ENCODE data around the gene DDX27.

DDX27 gene

GRCh38 chr20:49219091-49219923 is at the start of gene DDX27:
Gene DDX27, plus strand, starts transcription at chr20:49219416. Its CDS starts 33 bp downstream, at chr20:49219449.
- no peak for TF ChIP-seq CTCF (IDR thresholded peaks at IDR 0.05; ENCODE audit: low read depth, low read length, missing control alignments)
- H3K4me3 ChIP-seq (ENCODE audit: low read depth, low read length) = peak within 1 kb of the TSS; percentile 84
- DNase-seq (ENCODE audit: low read depth) = peak; percentile 98
- in situ Hi-C loops (cut with HindIII; ENCODE audit: low sequenced_read_pairs) = no loop called here

- in situ Hi-C loops (cut with HindIII; ENCODE audit: low sequenced_read_pairs) = no loop called here
- H3K4me3 ChIP-seq (ENCODE audit: low read depth, low read length) = no peak overlapping the region
- no peak for DNase-seq (ENCODE audit: low read depth)
- no peak for TF ChIP-seq CTCF (IDR thresholded peaks at IDR 0.05; ENCODE audit: low read depth, low read length, missing control alignments)
Observed at GRCh38 chr20:49169547-49169946, 49.7 kb upstream of the DDX27 start.

GRCh38 chr20:49170714-49171113 is 48.5 kb upstream of the DDX27 start:
- DNase-seq (ENCODE audit: low read depth) = no peak
- no peak overlapping the region for H3K4me3 ChIP-seq (ENCODE audit: low read depth, low read length)
- TF ChIP-seq CTCF (IDR thresholded peaks at IDR 0.05; ENCODE audit: low read depth, low read length, missing control alignments) = no peak
- in situ Hi-C loops (cut with HindIII; ENCODE audit: low sequenced_read_pairs) = no loop called here

GRCh38 chr20:49171909-49172308 is 47.3 kb upstream of the DDX27 start:
- in situ Hi-C loops (cut with HindIII; ENCODE audit: low sequenced_read_pairs) = no loop called here
- no peak for TF ChIP-seq CTCF (IDR thresholded peaks at IDR 0.05; ENCODE audit: low read depth, low read length, missing control alignments)
- no peak for DNase-seq (ENCODE audit: low read depth)
- H3K4me3 ChIP-seq (ENCODE audit: low read depth, low read length) = no peak overlapping the region

GRCh38 chr20:49172413-49172812 is 46.8 kb upstream of the DDX27 start:
- in situ Hi-C loops (cut with HindIII; ENCODE audit: low sequenced_read_pairs) = no loop called here
- TF ChIP-seq CTCF (IDR thresholded peaks at IDR 0.05; ENCODE audit: low read depth, low read length, missing control alignments) = no peak

GRCh38 chr20:49174183-49174582 is 45.0 kb upstream of the DDX27 start:
- DNase-seq (ENCODE audit: low read depth) = no peak
- H3K4me3 ChIP-seq (ENCODE audit: low read depth, low read length) = no peak overlapping the region
- in situ Hi-C loops (cut with HindIII; ENCODE audit: low sequenced_read_pairs) = no loop called here
- no peak for TF ChIP-seq CTCF (IDR thresholded peaks at IDR 0.05; ENCODE audit: low read depth, low read length, missing control alignments)

More at GRCh38 chr20:49172413-49172812, 46.8 kb upstream of the DDX27 start:
- no peak overlapping the region for H3K4me3 ChIP-seq (ENCODE audit: low read depth, low read length)
- DNase-seq (ENCODE audit: low read depth) = no peak
